Parathyroid adenoma (tissue), 2 donors: ENCODE results near the gene SDF4.
A peak's percentile ranks its signal among the peaks of the same experiment; 100 is the strongest.

Source experiments
- H2AFZ ChIP-seq: fragments of 300-600 bp; sonication (generic); one replicate; pipeline ENCODE4 v1.7.0; 2017; ENCODE audit warnings: antibody characterized with exemption, mild to moderate bottlenecking
- H3K27ac ChIP-seq: fragments of 300-600 bp; sonication (generic); one replicate; pipeline ENCODE4 v1.7.0; 2017
- H3K27me3 ChIP-seq: fragments of 300-600 bp; sonication (generic); one replicate; pipeline ENCODE4 v1.7.0; 2017; ENCODE audit warnings: low read length; ENCODE audit not compliant: control insufficient read depth, insufficient read depth
- H3K36me3 ChIP-seq: fragments of 300-600 bp; sonication (generic); one replicate; pipeline ENCODE4 v1.7.0; 2017; ENCODE audit warnings: low read length; ENCODE audit not compliant: control insufficient read depth, insufficient read depth
- H3K4me1 ChIP-seq: fragments of 300-600 bp; sonication (generic); one replicate; pipeline ENCODE4 v1.7.0; 2017; ENCODE audit warnings: control low read depth
- H3K4me2 ChIP-seq: fragments of 300-600 bp; sonication (generic); one replicate; pipeline ENCODE4 v1.7.0; 2017; ENCODE audit warnings: low read length
- H3K4me3 ChIP-seq: fragments of 300-600 bp; sonication (generic); one replicate; pipeline ENCODE4 v1.7.0; 2017; ENCODE audit warnings: low read depth, low read length
- H3K79me2 ChIP-seq: fragments of 300-600 bp; sonication (generic); one replicate; pipeline ENCODE4 v1.7.0; 2017; ENCODE audit warnings: control low read depth
- H3K9ac ChIP-seq: fragments of 300-600 bp; sonication (generic); one replicate; pipeline ENCODE4 v1.7.0; 2017; ENCODE audit warnings: mild to moderate bottlenecking
- H3K9me3 ChIP-seq: fragments of 300-600 bp; sonication (generic); one replicate; pipeline ENCODE4 v1.7.0; 2017; ENCODE audit warnings: low read length; ENCODE audit not compliant: control insufficient read depth
- CTCF ChIP-seq: fragments of 300-600 bp; sonication (generic); IDR thresholded peaks from one replicate; pipeline ENCODE4 v1.7.0; 2017; ENCODE audit warnings: antibody characterized with exemption, mild to moderate bottlenecking
- donor health status: primary hyperparathyroidism.

SDF4 gene

GRCh38 chr1:1235016-1235744 lies 3.4 kb upstream of the SDF4 start:
- no peak overlapping the region for H3K27ac ChIP-seq
- H3K9ac ChIP-seq: no peak overlapping the region
- H3K36me3 ChIP-seq: no peaks in the 10 kb centered on the region
- H3K4me2 ChIP-seq: no peak overlapping the region
- H3K4me3 ChIP-seq: no peak overlapping the region
- H3K27me3 ChIP-seq: no peaks in the 10 kb centered on the region
- no peak overlapping the region for H2AFZ ChIP-seq
- TF ChIP-seq CTCF: no peak
- peaks cover 2% of the 10 kb centered on the region for H3K4me1 ChIP-seq
- no peaks in the 10 kb centered on the region for H3K9me3 ChIP-seq
- H3K79me2 ChIP-seq: peaks cover 7% of the 10 kb centered on the region

GRCh38 chr1:1234180-1234808 lies 2.5 kb upstream of the SDF4 start:
- H3K27ac ChIP-seq: no peak overlapping the region
- H3K9me3 ChIP-seq: no peaks in the 10 kb centered on the region
- H3K4me2 ChIP-seq: no peak overlapping the region
- H3K79me2 ChIP-seq: peaks cover 16% of the 10 kb centered on the region
- no peak overlapping the region for H2AFZ ChIP-seq
- H3K9ac ChIP-seq: no peak overlapping the region
- no peaks in the 10 kb centered on the region for H3K27me3 ChIP-seq
- no peaks in the 10 kb centered on the region for H3K36me3 ChIP-seq
- H3K4me1 ChIP-seq: peaks cover 5% of the 10 kb centered on the region
- no peak overlapping the region for H3K4me3 ChIP-seq
- no peak for TF ChIP-seq CTCF

GRCh38 chr1:1233567-1233892 lies 1.7 kb upstream of the SDF4 start:
- no peaks in the 10 kb centered on the region for H3K36me3 ChIP-seq
- no peak overlapping the region for H2AFZ ChIP-seq
- H3K27ac ChIP-seq: no peak overlapping the region
- H3K79me2 ChIP-seq: peaks cover 24% of the 10 kb centered on the region
- no peak overlapping the region for H3K9ac ChIP-seq
- H3K4me1 ChIP-seq: peaks cover 5% of the 10 kb centered on the region
- H3K9me3 ChIP-seq: no peaks in the 10 kb centered on the region
- H3K4me2 ChIP-seq: no peak overlapping the region
- no peaks in the 10 kb centered on the region for H3K27me3 ChIP-seq
- TF ChIP-seq CTCF: no peak
- no peak overlapping the region for H3K4me3 ChIP-seq

GRCh38 chr1:1232796-1233566 lies 1.2 kb upstream of the SDF4 start:
- H3K9me3 ChIP-seq: no peaks in the 10 kb centered on the region
- H3K4me3 ChIP-seq: no peak overlapping the region
- no peaks in the 10 kb centered on the region for H3K36me3 ChIP-seq
- no peaks in the 10 kb centered on the region for H3K27me3 ChIP-seq
- H3K4me1 ChIP-seq: peaks cover 5% of the 10 kb centered on the region
- H2AFZ ChIP-seq: no peak overlapping the region
- peak overlapping the region; percentile 42 for H3K4me2 ChIP-seq
- no peak overlapping the region for H3K27ac ChIP-seq
- no peak overlapping the region for H3K9ac ChIP-seq
- no peak for TF ChIP-seq CTCF
- peaks cover 27% of the 10 kb centered on the region for H3K79me2 ChIP-seq
